ENCODE data around the gene IWS1.

DNA sequence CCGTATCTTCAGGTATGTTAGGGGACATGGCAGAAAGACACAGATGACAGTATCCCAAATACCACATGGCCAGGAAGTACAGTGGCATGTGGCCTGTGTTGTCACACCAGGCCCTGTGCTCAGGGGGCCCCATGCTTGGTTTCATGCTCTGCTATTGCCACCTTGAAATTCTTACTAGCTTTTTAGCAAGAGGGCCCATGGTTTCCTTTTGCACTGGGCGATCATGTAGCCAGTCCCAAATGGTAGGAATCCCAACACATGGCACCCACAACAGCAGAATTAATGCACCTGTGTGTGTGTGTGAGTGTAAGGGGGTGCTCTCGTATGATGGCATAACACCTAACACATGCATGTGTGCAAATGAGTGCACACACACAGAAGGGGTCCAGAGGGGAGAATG, 48.4 kb upstream of the IWS1 start:
- TF ChIP-seq, protein P1, sequence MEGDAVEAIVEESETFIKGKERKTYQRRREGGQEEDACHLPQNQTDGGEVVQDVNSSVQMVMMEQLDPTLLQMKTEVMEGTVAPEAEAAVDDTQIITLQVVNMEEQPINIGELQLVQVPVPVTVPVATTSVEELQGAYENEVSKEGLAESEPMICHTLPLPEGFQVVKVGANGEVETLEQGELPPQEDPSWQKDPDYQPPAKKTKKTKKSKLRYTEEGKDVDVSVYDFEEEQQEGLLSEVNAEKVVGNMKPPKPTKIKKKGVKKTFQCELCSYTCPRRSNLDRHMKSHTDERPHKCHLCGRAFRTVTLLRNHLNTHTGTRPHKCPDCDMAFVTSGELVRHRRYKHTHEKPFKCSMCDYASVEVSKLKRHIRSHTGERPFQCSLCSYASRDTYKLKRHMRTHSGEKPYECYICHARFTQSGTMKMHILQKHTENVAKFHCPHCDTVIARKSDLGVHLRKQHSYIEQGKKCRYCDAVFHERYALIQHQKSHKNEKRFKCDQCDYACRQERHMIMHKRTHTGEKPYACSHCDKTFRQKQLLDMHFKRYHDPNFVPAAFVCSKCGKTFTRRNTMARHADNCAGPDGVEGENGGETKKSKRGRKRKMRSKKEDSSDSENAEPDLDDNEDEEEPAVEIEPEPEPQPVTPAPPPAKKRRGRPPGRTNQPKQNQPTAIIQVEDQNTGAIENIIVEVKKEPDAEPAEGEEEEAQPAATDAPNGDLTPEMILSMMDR (IDR thresholded peaks at IDR 0.05; ENCODE audit: low read length), result no peak
- TF ChIP-seq EZH2 (optimal IDR thresholded peaks at IDR 0.05; ENCODE audit: low read depth, low read length), result no peak
- no peak for TF ChIP-seq EZH2phosphoT487 (IDR thresholded peaks at IDR 0.05; ENCODE audit: low read length)
